GM18498 (cell line): Measurements from ENCODE around the gene RRP9.
"Not testable (repeated sequence)": the region's sequence is repeated elsewhere in the genome, so short reads cannot be mapped to it uniquely, and the experiment has no call there.

Source experiments
- ATAC-seq: cut with Tn5 transposase; IDR thresholded peaks from one replicate; pipeline ENCODE4 v1.9.1; 2021; ENCODE audit warnings: mild to moderate bottlenecking, moderate library complexity; ENCODE audit not compliant: unreplicated experiment

RRP9 gene

GRCh38 chr3:51927061-51927977, 14.4 kb downstream of the RRP9 start:
- no peak for ATAC-seq

- ATAC-seq, result no peak
Observed at GRCh38 chr3:51921081-51921578, 20.6 kb downstream of the RRP9 start.

DNA sequence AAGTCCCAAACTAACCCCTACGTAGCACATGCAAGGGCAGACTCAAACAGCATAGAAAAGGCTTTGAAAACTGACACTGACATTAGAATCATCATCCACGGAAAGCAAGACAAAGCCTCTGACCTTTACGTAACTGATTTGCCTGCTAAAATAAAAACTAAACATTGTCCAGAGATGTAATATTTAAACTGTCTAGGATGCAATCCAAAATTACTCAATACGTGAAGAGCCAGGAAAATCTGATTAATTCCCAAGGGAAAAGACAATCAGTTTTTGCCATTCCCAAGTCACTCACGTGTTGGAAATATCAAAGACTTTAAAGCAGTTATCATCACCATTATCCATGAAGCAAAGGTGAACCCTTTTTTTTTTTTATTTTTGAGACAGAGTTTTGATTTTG, 25.3 kb downstream of the RRP9 start:
- no peak for ATAC-seq

- no peak for ATAC-seq
Observed at GRCh38 chr3:51908026-51908425, 33.7 kb downstream of the RRP9 start.

DNA sequence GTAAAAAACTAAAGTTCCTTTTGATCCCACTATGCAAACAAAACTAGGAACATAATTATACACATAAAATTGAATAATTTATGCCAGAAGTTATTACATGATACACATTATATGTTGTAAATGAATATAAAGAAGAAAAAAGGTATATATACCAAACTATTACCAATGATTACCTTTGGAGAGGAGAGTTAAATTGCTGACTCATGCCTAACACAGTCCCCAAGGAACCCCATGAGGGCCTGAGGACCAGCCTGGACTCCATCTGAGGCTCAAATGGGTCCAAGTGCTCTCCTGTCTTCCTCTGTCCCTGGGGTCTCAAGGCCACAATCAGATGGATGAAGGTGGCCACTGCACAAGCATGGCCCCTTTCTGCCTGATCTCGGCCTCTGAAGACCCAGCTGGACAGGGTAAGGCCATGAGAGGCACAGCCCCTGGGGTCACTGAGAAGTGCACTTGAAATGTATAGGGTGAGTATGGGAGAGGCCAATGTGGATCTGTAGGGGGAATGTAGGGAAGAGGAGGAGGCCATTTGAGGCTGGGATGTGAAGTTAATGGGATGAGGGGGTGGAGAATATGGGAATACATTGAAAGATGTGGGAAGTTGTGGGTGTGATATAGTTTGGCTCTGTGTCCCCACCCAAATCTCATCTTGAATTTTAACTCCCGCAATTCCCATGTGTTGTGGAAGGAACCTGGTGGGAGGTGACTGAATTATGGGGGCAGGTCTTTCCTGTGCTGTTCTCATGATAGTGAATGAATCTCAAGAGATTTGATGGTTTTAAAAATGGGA, 37.5 kb downstream of the RRP9 start:
- no peak for ATAC-seq

- ATAC-seq, result not testable (repeated sequence)
Observed at GRCh38 chr3:51902361-51902760, 39.3 kb downstream of the RRP9 start.

DNA sequence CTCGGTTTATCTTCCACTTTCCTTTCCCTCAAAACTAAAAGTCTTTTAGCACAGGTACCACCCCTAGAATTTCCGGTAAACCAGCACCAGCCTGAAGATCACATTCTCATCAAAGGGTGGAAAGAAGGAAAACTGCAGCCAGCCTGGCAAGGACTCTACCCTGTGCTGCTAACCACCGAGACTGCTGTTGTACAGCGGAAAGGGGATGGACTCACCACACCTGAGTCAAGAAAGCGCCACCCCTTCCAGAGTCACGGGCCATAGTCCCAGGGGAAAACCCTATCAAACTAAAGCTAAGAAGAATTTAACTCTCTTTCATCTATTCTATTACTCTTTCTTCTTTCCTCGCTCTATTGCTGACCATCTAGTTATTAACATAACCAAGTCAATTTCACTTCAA, 41.7 kb downstream of the RRP9 start:
- not testable (repeated sequence) for ATAC-seq

DNA sequence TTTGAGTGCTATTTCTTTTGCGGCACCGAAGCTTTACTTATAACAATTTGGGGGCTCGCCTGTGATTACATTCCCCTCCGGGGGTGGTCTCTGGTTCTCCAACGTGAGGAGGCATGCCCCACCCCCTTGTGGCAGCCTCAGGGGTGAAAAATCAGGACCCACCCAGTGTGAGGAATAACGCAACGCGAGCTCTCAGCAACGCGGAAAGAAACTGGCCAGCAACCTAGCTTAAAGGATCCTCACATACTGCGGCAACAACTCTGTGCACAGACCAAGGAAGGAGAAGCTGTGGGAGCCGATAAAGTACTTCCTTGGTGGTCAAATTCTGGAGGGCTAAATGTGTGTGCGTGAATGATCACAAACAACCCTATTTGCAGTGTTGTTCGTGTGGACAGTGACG, 44.3 kb downstream of the RRP9 start:
- no peak for ATAC-seq

GRCh38 chr3:51896607-51897305, 44.9 kb downstream of the RRP9 start:
- ATAC-seq, result no peak

- no peak for ATAC-seq
Observed at GRCh38 chr3:51894939-51895338, 46.8 kb downstream of the RRP9 start.

GRCh38 chr3:51894391-51894790, 47.3 kb downstream of the RRP9 start:
- no peak for ATAC-seq

DNA sequence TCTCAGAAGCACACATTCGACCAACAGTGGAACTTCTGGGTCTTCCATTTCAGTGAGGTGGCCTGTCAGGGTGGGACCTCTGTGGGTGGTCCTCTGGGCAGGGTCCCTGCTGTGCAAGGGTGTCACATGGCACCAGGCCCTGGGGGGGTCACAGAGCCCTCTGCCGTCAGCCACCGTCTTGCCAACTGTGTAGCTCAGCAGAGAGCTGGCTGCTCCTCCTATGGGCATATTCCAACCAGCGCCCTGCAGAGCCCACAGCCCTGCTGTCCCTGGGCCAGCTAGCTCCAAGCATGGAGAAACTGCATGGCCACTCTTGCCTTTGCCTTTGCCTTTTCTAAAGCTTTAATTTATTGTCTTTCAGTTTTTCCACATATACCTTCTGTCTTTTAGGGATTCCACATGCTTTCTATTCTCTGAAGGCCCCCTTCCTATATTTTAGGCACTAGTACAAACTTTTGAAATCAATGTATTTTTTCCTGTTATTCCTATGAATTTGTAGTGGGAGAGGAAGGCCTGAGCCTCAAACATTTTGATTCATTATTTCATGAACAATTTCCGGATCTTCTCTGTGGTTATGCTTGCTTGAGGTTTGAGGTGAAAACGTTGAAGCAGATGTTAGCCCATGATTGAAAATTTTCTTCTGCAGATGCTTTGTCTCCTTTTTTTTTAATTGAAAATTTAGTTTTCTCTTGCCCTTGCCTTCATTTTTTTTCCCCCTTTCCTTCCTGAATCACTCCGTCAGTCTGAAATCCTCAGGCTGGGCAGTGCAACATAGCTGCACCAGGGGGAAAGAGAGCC, 50.3 kb downstream of the RRP9 start:
- no peak for ATAC-seq

DNA sequence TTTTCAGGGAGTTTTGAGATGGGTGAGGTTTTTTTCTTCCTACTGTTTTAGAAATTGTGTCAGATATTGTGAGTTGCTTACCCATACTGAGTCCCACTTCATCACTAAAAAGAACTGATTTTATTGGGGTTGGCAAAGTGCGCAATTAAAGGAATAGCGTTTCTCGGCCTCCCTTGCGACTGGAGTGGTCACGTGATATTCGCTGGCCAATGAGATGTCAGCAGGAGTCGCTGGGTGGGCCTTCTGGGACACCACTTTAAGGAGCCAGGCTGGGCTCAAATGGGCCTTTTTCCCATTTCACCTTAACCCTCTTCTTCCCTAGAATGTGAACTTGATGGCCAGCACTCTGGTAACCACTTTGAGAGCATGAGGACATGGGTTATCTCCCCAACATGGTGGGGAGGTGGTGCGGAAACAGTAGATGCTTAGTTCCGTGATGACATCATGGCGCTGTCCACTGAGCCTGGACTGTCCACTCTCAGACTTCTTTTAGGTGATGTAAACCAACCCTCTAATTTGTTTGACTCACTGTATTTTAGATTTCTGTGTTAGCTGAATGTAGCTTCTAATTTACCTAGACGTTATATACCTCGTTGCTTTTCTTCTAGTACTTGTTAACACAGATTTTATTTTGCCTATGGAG, 53.1 kb downstream of the RRP9 start:
- ATAC-seq, result no peak

DNA sequence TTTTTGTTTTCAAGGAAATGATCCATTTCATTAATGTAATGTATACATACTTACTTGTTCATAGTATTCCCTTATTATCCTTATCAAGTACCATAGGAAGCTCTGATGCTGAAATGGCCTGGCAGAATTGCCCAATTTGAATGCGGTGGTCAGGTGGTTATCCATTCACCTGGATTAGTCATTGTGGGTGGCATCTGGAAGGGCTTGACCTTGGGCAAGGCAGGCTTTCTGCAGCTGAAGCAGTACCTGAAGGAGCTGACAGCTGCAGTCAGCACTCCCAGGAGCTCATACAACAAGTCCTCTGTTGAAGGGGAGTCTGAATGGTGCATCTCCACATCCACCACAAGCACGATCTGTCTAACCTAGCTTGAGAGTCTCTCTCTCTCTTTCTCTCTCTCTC, 54.1 kb downstream of the RRP9 start:
- no peak for ATAC-seq

GRCh38 chr3:51886447-51886846, 55.3 kb downstream of the RRP9 start:
- ATAC-seq, result no peak
